NB4 (cell line): ENCODE measurements around the gene BAHCC1.
"Not testable (repeated sequence)": the region's sequence is repeated elsewhere in the genome, so short reads cannot be mapped to it uniquely, and the experiment has no call there.

ENCODE experiments used
- CTCF ChIP-seq: IDR thresholded peaks from one replicate; pipeline ENCODE4 v1.5.1; 2012; ENCODE audit warnings: low read depth, low read length
- MYC ChIP-seq: IDR thresholded peaks from 2 replicates; pipeline ENCODE4 v1.6.1; 2011; ENCODE audit warnings: low read depth, low read length
- POLR2A ChIP-seq: IDR thresholded peaks from 2 replicates; pipeline ENCODE4 v1.6.1; 2011; ENCODE audit warnings: mild to moderate bottlenecking; ENCODE audit not compliant: insufficient read length; ENCODE audit errors: extremely low read depth
- TF ChIP-seq, protein P1 (sequence below): IDR thresholded peaks from 2 replicates; pipeline ENCODE4 v1.6.1; 2011; ENCODE audit warnings: low read depth, low read length

GRCh38 chr17:81362001-81362400, 33.3 kb upstream of the BAHCC1 start:
- not testable (repeated sequence) for TF ChIP-seq CTCF, POLR2A, MYC
- TF ChIP-seq, protein P1, sequence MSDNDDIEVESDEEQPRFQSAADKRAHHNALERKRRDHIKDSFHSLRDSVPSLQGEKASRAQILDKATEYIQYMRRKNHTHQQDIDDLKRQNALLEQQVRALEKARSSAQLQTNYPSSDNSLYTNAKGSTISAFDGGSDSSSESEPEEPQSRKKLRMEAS = not testable (repeated sequence)
